T-helper 2 cell (primary cell): ENCODE data around the gene FCHO2.
A peak's percentile ranks its signal among the peaks of the same experiment; 100 is the strongest.
"Not testable (repeated sequence)": the region's sequence is repeated elsewhere in the genome, so short reads cannot be mapped to it uniquely, and the experiment has no call there.

Experiments used
- DNase-seq, 5 experiments: peaks; one replicate each; pipeline versions ENCODE4 v3.0.0 to v3.0.0-alpha.2; 2012 to 2022
- total RNA-seq, 2 donors: gene quantifications; one replicate each; lab custom pipeline; 2026; lab: John Stamatoyannopoulos, UW

FCHO2 gene, protein sequence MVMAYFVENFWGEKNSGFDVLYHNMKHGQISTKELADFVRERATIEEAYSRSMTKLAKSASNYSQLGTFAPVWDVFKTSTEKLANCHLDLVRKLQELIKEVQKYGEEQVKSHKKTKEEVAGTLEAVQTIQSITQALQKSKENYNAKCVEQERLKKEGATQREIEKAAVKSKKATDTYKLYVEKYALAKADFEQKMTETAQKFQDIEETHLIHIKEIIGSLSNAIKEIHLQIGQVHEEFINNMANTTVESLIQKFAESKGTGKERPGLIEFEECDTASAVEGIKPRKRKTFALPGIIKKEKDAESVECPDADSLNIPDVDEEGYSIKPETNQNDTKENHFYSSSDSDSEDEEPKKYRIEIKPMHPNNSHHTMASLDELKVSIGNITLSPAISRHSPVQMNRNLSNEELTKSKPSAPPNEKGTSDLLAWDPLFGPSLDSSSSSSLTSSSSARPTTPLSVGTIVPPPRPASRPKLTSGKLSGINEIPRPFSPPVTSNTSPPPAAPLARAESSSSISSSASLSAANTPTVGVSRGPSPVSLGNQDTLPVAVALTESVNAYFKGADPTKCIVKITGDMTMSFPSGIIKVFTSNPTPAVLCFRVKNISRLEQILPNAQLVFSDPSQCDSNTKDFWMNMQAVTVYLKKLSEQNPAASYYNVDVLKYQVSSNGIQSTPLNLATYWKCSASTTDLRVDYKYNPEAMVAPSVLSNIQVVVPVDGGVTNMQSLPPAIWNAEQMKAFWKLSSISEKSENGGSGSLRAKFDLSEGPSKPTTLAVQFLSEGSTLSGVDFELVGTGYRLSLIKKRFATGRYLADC
- 2.0 to 2.8 reads per million in 2 donors for total RNA-seq

DNA sequence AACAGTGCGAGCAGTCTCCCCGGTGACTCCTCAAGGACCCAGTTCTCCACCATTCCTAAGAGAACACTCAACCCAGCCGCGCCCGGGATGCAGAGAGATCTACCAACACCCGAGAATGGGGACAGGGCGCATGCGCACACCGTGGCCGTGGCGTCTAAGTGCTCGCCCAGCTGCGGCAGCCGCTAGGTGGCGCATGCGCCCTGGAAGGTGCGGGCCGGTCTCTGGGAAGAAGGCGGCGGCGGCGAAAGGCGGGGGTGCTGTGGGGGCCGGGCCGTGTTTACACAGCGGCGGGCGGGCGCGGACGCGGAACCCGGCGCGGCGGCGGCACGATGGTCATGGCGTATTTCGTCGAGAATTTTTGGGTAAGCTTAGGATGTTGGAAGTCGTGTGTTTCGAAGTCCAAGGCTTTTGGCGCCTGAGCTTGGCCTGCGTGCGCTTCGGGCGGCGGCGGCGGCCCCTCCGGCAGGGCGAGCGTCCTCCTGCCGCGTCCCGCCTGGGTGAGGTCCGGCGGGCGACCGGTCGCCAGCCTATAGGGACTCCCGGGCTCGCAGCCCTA is at the start of gene FCHO2:
TSS of gene FCHO2 (plus strand) at position 274 of the 556 bp plus-strand sequence. CDS start at position 330, 56 bp downstream.
- DNase-seq: peak; percentile 90 to 95 (median 91)

DNA sequence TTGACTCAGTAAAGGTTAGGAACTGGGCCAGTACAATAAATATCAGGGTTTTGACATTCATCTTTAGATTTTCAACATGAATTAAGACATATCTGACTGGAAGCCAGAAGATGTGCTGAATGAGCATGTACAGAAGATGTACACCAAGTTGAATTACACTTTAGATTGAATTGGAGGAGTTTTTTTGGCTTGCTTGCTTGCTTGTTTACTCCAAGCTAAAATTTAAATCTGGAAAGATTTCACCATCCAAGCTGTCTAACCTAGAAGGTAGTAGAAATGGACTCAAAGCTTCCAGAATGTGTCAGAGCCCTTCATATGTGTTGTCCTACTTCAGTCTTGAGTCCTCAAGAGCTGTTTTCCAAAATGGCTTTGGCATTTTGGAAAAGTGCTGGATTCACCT is 49.0 kb upstream of the FCHO2 start:
- no peak for DNase-seq

DNA sequence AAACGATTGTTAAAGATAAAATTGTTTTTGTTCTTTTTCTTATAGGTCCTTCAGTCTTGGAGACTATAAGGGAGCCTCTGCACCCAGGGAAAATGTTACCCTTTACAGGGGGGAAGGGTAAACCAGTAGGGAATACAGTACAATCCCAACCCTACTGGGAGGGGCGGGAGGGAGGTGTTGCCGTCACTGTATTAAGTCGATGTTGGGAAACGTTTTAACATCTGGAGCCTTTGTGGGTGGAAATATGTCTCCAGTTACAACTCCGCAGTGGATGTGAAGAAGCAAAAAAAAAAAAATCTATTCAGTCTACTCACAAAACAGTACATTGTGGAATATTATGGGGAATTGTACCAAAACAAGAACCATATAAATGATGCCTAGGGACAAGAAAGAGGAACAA is 47.2 kb upstream of the FCHO2 start:
- DNase-seq: no peak

DNA sequence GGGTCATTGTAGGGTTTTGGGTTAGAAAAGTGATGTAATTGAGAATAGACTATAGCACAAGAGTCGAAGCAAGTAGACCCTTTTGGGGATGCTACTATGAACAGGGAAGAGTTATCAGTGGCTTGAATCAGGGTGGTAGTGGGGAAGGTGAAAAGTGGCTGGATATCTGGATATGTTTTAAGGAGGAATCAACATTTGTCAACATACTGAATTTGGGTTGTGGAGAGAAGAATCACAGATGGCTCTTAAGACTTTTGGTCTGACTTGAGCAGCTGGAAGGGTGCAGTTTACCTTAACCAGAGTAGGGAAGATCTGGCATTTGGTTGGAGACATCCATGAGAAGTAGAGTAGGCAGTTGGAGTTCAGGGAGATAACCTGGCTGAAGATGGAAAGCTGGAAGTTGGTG is 38.5 kb upstream of the FCHO2 start:
- no peak for DNase-seq

DNA sequence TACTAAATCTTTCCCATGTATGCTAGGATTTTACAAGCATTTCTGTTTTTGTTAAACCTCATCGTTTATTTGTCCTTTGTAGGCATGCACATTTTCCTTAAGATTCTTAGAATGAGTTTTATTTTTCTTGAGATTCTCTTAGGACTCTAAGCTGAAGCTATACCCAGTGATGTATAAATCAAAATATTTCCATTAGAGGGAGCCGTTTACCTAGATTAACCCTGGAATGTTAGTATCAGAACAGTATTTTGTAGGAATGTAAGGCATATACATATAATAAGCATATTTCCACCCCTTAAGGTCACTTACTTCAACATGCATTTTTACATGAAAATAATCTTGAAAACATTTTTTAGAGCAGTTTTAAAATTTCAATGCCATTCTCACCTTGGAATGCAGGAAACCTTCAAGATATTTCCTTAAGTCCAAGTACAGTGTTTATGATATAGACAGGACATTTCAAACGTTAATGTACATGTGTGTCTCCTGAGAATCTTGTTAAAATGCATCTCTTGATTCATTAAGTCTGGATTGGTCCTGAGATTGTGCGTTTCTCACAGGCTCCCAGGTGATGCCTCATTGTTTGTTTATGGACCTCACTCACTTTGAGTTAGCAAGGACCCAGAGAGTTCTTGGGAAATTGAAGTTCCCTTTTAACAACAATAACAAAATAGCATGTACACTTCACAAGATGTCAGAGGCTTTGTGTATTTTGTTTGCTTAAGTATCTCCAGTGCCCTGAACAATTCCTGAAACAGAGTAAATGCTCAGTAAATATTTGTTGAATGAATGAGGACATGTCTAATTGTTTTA is 34.9 kb upstream of the FCHO2 start:
- no peak for DNase-seq

DNA sequence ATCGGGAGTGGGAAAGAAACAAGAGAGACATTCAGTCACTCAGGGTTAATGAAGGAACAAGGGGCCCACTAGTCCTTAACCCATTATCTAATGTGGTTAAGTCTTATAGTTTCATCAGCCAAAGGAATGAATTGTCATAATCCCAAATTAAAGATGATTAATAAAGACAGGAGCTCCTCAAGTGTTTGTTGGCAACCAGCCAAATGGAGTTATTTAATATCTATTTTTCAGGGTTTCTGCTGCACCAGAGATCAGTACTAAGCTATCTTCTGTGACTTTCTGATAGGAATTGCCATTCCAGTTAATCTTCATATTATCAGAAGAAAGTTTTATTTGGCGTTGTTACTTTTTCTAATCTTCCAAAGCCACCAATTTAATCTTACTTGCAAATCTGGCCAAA is 34.0 kb upstream of the FCHO2 start:
- DNase-seq: no peak

DNA sequence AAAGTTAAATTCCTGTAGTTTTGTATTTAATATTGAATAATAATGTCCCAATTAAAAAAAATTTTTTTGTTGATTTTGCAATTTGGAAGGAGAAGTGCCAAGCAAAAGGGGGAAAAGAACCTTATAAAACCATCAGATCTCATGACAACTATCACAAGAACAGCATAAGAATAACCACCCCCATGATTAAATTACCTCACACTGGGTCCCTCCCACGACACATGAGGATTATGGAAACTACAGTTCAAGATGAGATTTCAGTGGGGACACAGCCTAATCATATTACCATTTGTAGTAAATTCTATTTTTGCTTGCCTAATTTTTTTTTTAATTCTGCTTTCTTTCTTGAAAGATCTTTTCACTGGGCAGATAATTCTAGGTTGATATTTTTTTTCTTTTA is 33.4 kb upstream of the FCHO2 start:
- no peak for DNase-seq

DNA sequence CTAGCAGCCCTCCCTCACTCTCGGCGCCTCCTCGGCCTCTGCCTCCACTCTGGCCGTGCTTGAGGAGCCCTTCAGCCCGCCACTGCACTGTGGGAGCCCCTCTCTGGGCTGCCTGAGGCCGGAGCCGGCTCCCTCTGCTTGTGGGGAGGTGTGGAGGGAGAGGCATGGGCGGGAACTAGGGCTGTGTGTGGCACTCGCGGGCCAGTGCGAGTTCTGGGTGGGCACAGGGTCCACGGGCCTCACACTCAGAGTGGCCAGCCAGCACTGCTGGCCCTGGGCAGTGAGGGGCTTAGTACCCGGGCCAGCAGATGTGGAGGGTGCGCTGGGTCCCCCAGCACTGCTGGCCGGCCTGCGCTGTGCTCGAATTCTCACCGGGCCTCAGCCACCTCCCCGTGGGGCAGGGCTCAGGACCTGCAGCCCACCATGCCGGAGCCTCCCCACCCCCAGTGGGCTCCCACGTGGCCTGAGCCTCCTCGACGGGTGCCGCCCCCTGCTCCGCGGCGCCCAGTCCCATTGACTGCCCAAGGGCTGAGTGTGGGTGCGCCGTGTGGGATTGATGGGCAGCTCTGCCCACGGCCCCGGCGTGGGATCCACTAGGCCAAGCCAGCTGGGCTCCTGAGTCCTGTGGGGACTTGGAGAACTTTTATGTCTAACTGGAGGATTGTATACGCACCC is 30.4 kb upstream of the FCHO2 start:
- DNase-seq: no peak

DNA sequence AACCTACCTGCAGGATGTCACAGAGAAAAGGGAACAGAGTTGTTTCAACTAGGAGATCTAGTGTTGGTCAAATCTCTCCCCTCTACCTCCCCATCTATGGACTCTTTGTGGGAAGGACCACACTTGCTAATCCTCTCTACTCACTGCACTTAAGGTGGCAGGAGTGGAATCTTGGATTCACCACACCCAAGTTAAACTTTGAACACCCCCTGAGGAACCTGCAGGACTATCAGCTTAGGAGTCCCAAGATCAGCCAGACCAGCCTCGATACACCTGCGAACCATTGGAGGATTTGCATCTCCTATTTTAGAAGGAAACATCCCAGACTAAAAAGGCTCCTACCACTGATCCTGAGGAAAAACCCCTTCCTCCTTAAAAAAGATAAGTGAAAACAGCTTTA is 23.2 kb upstream of the FCHO2 start:
- DNase-seq: not testable (repeated sequence)

DNA sequence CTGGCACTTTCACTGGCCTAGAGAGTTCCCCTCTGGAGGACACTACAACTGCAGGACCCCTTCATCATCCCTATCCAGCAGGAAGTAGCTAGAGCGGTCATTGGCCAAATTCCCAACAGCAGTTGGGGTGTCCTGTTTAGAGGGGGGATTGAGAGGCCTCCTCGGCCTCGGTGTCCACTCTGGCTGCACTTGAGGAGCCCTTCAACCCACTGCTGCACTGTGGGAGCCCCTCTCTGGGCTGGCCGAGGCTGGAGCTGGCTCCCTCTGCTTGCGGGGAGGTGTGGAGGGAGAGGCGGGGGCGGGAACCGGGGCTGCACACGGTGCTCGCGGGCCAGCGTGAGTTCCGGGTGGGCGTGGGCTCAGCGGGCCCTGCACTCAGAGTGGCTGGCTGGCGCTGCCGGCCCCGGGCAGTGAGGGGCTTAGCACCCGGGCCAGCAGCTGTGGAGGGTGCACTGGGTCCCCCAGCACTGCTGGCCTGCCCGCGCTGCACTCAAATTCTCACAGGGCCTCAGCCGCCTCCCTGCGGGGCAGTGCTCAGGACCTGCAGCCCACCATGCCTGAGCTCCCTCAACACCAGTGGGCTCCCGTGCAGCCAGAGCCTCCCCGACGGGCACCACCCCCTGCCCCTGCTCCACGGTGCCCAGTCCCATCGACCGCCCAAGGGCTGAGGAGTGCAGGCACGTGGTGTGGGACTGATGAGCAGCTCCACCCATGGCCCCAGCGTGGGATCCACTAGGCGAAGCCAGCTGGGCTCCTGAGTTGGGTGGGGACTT is 20.7 kb upstream of the FCHO2 start:
- not testable (repeated sequence) for DNase-seq

DNA sequence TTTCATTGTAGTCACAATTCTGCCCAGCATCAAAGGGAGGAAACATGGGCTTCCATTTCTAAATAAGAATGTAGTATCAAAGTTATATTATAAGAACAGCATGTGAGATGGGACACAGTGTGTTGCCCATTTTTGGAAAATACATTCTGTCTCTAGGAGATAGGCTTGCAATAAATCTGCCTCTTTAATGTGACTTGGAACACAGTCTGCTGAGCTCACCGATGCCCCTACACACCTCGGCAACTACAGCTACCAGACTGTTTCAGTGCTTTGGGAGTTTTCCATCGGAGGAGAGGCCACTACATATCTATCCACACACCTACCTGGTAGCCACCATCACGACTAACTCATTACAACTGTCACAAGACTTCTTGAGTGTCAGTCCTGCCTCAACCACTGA is 18.9 kb upstream of the FCHO2 start:
- DNase-seq: no peak

DNA sequence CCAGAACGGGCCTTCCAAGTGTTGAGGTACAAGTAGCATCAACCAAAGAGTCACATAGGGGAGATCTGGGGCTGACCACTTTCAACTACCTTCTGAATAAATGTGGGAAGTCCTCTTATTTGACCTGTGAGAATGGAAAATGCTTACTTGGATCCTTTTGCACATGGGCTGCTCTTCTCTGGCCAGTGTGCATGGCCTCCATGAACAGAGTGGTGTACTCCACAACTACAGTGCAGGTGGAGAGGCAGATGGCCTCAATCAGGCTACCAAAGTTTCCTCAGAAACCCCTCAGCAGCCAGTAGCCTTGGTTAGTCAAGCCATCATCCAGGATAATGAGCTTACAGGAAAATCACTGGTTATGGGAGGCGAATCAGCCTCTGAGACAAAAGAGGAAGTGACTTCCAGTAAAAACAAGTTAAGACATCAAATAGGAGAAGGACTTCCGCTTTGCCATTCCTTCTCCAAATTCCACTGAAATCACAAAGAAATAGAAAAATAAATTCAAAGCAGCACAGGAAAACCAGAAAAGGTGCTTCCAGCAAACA is 18.3 kb upstream of the FCHO2 start:
- DNase-seq: no peak

DNA sequence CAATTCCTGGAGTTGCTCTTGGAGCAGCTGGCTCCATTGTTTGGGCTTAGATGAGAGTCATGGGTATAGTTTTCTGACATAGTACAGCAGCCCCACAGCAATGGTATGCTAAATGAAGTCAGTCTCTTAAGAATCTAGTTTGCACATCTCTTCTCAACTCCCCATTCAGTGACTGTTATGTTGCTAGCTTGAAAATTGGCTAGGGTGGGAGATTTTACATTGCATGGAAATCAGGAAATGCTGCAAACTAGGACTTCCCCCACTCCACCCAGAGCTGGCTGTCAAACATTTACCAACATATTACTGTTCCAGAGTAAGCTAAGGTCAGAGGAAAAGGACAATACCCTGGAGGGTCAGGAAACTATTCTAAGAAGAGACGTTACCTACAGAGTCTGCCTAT is 17.6 kb upstream of the FCHO2 start:
- no peak for DNase-seq

DNA sequence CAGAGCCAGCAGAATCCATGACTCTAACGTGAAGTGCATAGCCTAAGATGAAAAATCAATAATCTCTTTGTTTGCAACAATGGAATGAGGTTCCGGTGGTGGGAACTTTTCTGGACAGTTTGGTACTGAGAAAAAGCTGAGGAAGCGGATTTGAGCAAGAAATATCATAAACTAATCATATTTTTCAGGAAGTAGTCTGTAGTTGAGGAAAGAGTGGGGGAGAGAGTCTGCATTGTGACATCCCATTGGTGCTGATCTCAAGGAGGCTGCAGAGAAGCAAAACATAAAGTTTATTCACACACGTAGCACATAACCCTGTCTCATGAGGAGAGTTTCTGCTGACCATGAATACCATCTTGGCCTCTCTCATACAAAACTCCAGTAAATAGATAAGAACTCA is 15.8 kb upstream of the FCHO2 start:
- no peak for DNase-seq

DNA sequence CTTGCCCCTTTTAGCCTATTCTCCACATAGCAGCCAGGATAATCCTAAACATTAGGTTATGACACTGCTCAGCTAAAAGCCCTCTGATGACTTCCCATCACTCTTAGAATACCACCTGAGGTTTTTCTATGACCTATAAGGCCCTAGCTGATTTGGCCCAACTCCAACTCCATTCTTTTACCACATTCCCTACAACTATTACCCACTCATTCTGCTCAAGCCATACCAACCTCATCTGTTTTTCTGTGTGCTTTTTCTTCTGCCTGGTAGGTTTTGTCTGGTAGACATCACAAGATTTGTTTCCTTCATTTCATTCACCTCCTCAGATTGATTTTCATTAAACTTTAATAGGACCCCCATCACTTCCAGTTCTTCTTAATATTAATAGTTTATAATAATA is 12.5 kb upstream of the FCHO2 start:
- DNase-seq: no peak

DNA sequence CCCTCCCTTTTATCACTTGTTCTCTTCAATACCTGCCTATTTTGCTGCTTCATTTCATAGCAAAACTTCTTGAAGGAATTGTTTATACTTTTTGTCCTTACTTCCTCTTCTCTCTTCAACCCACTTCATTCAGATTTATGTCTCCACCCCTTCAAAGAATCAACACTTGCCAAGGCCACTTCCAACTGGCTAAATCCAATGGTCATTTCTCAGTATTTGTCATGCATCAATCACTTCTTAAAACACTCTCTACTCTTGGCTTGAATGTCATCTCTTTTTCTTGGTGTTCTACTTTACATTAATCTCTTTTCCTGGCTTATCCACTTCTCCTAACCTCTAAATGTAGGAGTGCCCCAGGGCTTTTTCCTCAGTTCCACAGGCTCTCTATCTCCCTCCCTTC is 8.3 kb upstream of the FCHO2 start:
- no peak for DNase-seq

DNA sequence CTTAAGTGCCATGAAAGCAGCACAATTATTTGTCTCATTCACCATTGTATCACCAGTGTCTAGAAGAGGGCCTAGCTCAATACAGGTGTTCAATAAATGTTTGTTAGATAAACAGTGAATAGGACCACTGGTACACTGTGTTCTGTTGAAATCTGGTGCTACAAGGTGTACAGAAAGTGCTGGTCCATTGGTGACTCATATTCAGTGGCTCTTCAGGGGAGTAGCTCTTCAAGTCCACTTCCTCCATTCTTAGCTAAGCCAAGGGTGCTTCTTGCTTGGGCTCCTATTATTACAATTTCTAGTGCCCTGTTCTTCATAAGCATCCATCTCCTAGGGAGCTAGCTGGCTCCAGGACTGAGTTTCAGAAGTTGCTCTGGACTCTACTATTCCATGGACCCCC is 6.4 kb upstream of the FCHO2 start:
- DNase-seq: no peak

DNA sequence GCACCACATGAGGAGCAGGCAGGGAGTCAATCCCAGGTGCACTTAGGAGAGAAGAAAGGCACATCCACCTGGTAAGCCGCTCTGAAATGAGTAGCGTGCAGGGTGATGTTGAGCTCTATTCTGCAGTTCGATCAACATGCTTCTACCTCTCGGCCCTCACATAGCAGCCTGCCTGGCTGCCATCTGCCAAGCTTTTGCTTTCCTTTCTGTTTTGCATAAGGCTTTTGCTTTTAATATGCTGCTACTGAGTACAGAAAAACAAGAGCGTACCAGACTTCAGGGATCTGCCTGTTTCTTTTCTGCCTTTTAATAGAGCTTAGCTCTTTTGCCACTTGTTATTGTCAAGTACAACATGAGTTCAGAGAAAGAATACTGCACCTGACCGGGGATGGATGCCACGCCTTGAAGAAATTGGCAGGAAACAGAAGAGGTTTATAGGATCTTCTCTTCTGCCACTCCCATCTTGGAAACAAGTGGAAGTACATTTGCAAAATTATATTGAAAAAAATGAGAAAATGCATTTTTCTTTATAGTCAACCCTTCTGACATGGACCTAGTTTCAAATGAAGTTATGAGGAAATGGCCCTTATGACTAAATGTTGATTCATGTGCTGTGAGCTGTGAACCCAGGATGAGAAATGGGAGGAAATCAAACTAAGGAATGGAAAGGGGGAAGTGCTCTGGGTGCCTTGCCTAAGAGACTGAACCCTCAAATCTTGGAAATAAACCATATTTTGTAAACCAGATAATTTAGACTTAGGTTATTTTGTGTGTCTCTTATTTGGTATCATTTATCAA is 4.0 kb upstream of the FCHO2 start:
- no peak for DNase-seq

DNA sequence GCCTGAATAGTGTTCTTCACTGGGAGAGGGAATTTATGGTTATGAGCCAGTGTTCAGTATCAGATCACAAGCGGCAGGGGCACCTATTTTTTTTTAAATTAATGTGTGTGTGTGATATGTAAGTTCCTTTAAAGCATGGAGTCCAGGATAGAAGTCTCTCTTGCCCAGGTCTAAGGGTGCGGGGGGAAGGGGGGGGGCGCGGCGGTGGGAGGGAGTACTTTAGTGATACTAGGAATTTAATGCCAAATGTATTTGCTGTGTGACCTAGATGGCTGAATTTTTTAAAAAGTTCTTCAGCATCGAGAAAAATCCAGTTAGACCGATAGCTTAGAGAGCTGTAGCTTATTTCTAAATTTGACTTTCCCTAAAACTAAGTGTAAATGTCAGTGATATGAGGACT is 1.5 kb upstream of the FCHO2 start:
- DNase-seq: no peak

DNA sequence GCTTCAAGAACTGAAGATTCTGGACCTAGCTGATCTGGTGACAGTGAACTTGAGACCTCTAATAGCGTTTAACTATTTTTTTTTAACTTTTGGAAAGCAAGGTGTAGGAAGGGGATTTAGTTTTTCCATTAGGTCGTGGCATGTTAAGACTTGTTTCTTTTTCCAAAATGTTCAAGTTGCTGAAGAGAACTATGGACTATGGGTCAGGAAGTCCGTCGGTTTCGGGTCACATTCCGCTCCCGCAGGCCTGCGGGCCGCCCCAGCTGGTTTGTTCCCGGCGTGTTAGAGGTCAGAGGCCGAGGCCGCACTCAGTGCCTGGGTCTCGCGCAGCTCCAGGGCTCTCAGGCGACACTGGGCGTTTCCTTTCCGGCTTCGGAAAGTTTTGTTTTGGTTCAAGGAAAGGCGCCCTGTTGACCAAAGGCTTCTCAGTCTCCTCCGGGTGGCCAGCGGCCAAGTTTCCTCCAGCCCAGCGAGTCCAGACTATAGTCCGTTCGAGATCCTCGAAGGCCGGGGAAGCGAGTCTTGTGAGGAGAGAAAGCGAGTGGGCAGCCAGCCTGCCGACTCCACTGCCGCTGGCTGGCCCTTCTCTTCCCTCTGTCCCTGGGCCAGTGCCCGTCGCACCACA is 586 bp upstream of the FCHO2 start:
- no peak for DNase-seq
